Muscle layer of duodenum (tissue), 2 donors: ENCODE data around the gene NPRL2.

ENCODE experiments used
- H3K27ac ChIP-seq: one replicate; pipeline ENCODE4 v1.7.0; 2013; ENCODE audit warnings: mild to moderate bottlenecking, low read length
- H3K27me3 ChIP-seq: one replicate; pipeline ENCODE4 v1.7.0; 2013; ENCODE audit warnings: low read depth, mild to moderate bottlenecking, control low read depth, low read length
- H3K36me3 ChIP-seq, 2 donors: one replicate each; pipeline ENCODE4 v1.7.0; 2013; ENCODE audit warnings: low read length in 2 of 2, control low read depth in 1 of 2, mild to moderate bottlenecking in 1 of 2; ENCODE audit not compliant: insufficient read depth in 2 of 2, control insufficient read depth in 1 of 2
- H3K4me1 ChIP-seq, 2 donors: one replicate each; pipeline ENCODE4 v1.7.0; 2013; ENCODE audit warnings: low read length in 2 of 2, mild to moderate bottlenecking in 2 of 2, control low read depth in 1 of 2, moderate library complexity in 1 of 2; ENCODE audit not compliant: insufficient read depth in 2 of 2, control insufficient read depth in 1 of 2
- H3K4me3 ChIP-seq, 2 donors: one replicate each; pipeline ENCODE4 v1.7.0; 2013; ENCODE audit warnings: low read length in 2 of 2, low read depth in 1 of 2, mild to moderate bottlenecking in 1 of 2
- H3K9me3 ChIP-seq, 2 donors: one replicate each; pipeline ENCODE4 v1.7.0; 2013; ENCODE audit warnings: low read length in 2 of 2, control low read depth in 1 of 2, mild to moderate bottlenecking in 1 of 2; ENCODE audit not compliant: control insufficient read depth in 1 of 2
- donor health status: healthy.

Gene NPRL2

DNA sequence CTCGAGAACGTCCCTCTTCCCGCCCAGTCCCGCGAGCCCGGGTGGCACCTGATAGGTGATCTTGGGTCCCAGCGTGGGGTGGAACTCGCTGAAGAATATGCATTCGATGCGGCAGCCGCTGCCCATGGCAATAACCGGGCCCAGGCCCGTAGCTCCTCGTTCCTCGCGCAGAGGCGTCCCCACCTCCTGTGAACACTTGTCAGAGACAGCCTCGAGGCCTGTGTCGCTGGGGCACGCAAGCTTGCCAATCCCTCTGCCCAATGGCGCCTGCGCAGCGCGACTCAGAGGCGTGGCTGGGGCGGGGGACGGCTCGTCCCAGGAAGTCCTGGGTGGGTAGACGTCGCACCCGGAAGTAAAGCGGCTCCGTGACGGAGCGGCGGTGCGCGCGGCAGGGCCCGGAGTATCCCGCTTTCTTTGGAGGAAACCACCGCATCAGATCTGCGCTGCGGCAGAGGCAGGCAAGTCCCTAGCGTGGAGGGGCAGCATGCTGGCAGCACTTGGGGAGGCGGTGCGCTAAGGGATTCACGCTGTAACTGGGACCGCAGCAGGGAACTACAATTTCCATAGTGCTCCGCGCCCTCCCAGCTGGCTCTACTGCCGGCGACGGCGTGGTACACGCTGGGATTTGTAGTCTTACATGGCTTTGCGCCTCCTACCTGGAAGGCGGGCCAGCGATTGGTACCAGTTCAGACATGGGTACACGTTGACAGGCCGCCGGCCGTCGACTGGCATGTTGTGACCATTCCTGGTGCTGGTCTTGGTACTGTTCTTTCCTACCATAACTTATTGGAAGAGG, at the start of gene NPRL2, which contains the start of gene CYB561D2:
Gene NPRL2 (minus strand): TSS at position 249 of the 796 bp plus-strand sequence. CDS start 123 bp downstream, at position 126.
Gene CYB561D2 (plus strand): TSS at position 336 of the 796 bp plus-strand sequence. CDS start 572 bp downstream, outside the sequence.
- Histone ChIP-seq H3K4me3 (peak within 1 kb of the TSS; percentile 83 to 94), H3K9me3 (no peaks in the 10 kb centered on the region), H3K4me1 (peaks cover 22 to 36% of the 10 kb centered on the region in 2 donors), H3K36me3 (peaks cover 26 to 48% of the 10 kb centered on the region in 2 donors), H3K27me3 (no peaks in the 10 kb centered on the region), H3K27ac (peak within 1 kb of the TSS; percentile 90)

DNA sequence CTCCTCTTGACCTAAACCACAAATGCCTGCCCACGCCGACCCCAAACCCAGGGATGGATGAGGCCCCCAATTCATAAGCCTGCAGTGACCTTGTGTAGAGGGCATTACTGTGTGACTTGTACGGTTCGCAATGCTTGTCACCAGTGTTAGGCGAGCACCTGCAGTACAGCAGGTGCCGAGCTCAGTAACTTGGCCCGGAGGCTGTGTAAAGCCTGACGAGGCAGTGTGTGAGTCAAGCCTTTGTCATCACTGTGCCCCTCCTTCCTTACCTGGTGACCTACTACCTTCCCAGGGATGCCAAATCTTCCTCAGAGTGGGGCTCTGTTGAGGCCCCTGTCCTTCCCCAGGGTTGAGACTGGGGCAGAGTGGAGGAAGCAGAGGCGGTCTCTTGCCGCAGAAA, 45.9 kb upstream of the NPRL2 start:
- no peaks in the 10 kb centered on the region for H3K27me3 ChIP-seq
- no peaks in the 10 kb centered on the region for H3K4me1 ChIP-seq
- no peaks in the 10 kb centered on the region for H3K9me3 ChIP-seq
- H3K36me3 ChIP-seq: no peaks in the 10 kb centered on the region
- no peak overlapping the region for H3K4me3 ChIP-seq
- no peak overlapping the region for H3K27ac ChIP-seq

DNA sequence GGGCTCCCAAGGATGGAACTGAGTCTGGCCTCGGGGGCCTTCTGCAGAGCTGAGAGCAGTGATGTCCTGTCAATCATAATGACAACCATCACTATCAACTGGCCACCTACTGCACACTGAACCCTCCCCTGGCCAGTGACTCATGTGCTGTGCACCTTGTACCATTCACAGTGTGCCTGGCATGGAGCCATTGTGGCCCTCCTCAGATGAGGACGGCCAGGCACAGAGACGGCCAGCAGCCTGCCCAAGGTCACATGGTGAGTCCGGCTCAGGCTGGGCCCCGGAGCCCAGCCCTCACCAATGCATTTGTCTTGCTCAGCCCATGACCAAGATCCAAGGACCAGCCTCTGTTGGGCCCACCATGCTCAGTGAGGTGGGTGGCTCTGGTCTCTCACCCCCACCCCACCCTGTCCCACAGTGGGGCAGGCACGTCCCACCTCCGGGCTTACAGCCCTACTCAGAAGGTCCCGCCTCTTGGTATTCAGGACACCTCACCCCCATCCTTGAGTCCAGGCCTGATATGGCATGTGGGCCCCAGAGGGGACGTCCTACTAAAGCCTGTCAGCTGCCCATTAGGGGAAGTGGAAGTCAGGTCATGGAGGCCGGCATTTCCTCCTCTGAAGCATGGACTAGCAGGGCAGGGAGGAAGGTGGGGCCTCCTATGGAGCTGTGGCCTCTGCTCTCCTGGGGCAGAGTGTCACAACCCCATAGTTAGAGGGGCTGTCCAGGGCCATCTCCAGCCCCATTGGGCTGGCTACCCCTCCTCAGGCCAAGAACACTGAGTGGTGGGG, 44.7 kb upstream of the NPRL2 start:
- no peaks in the 10 kb centered on the region for H3K36me3 ChIP-seq

DNA sequence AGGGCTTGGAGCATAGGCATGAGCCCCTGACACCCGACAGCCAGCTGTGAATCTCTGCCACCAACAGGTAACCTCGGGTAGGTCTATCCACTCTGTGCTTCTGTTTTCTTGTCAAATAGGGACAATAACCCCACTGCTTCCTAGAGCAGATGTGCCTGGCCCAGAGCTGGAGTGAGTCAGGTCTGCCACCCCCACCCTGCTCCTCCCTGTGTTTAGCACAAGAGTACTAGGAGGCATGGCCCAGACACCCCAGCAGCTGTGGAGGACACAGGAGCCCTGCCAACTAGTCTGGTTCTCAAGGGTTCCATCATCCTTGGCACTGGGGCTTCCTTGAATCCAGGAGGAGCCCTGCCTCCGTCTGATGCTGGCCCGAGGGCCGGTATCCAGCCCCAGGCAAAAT, 42.5 kb upstream of the NPRL2 start:
- Histone ChIP-seq H3K4me1 (peaks cover 0 to 7% of the 10 kb centered on the region in 2 donors), H3K27ac (no peak overlapping the region), H3K4me3 (no peak overlapping the region), H3K9me3 (no peaks in the 10 kb centered on the region), H3K27me3 (no peaks in the 10 kb centered on the region), H3K36me3 (no peaks in the 10 kb centered on the region)

More for the DNA sequence above, 44.7 kb upstream of the NPRL2 start:
- Histone ChIP-seq H3K4me1 (peaks cover 0 to 7% of the 10 kb centered on the region in 2 donors), H3K9me3 (no peaks in the 10 kb centered on the region), H3K27ac (no peak overlapping the region), H3K4me3 (no peak overlapping the region), H3K27me3 (no peaks in the 10 kb centered on the region)

DNA sequence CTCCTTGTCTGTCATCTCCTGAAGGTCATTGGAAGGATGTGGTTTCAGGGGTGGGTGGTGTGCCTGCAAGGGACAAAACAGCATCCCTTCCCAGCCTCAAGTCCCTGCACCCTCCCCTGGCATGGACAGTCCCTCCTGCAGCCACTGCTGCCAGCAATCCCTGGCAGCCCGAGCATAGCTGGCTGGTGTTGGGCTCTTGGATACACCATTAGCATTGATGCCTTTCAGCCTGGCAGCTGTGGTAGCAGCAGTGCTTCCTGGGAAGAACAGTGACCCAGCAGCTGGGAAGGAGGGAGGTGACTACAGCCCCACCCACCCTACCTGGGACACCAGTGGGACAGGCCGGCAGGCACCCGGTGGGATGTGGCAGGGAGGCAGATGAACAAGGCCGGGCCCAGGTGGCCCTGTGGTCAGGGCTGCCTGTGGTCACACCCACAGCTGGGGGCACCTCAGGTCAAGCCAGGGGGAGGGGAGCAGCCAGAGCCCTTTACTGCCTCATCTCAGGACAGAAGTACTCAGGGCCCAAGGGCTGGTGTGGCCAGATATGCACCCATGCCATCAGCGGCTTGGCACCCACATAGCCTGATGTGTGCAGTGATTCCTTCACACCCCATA, 41.6 kb upstream of the NPRL2 start:
- H3K36me3 ChIP-seq: no peaks in the 10 kb centered on the region
- H3K4me1 ChIP-seq: peaks cover 0 to 7% of the 10 kb centered on the region in 2 donors
- H3K9me3 ChIP-seq: no peaks in the 10 kb centered on the region
- no peaks in the 10 kb centered on the region for H3K27me3 ChIP-seq
- no peak overlapping the region for H3K27ac ChIP-seq
- no peak overlapping the region for H3K4me3 ChIP-seq

DNA sequence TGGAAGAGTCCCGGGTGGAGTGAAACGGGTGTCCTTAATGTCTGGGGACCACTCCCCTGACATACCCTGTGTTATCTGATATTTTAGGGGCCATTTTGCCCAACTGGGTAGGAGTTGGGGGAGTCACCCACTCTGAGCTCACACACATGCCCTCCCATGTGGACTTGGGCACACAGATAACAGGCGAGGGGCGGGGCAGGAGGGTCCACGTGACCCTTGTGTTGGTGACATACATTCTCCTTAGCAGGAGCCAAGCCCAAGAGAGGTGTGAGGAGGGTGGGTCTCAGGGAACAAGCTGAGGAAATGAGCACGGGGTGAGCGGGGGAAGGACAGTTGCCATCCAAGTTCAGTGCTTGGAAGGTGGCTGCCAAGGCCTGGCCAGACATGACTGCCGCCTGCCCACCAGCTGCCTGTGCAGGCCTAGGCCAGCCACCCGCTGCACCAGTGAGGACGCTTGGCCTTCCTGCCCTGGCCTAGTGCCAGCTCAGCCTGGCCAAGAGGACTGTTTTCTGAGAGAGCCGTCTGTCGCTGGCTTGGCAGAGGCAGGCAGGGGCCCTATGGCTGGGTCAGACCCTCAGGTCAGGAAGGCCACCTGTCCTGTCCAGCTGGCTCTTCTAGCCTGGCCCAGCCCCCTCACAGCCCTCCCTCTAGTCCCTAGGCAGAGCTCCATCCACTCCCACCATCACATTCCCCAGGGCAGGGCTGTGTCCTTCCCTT, 40.1 kb upstream of the NPRL2 start:
- no peaks in the 10 kb centered on the region for H3K27me3 ChIP-seq
- no peaks in the 10 kb centered on the region for H3K9me3 ChIP-seq
- H3K27ac ChIP-seq: no peak overlapping the region
- H3K4me3 ChIP-seq: no peak overlapping the region
- peaks cover 0 to 7% of the 10 kb centered on the region in 2 donors for H3K4me1 ChIP-seq
- H3K36me3 ChIP-seq: no peaks in the 10 kb centered on the region

DNA sequence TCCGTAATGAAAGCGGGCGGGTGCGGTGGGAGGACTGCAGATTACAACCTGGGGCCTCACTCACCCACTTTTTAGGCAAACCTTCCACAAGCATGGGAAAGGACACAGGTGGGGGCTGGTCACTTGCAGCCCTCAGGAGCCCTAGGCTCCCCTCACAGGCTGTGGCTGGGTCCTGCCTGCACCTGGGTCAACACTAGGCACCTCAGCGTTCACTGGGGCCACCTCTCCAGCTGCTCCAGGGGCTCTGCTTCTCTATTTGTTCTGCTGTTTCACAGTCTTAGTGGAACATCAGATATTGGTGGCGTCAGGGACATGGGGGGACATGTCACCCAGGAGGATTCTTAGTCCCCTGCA, 38.8 kb upstream of the NPRL2 start:
- H3K4me1 ChIP-seq: peaks cover 0 to 7% of the 10 kb centered on the region in 2 donors
- H3K27ac ChIP-seq: no peak overlapping the region
- no peak overlapping the region for H3K4me3 ChIP-seq
- no peaks in the 10 kb centered on the region for H3K36me3 ChIP-seq
- H3K9me3 ChIP-seq: no peaks in the 10 kb centered on the region
- no peaks in the 10 kb centered on the region for H3K27me3 ChIP-seq

DNA sequence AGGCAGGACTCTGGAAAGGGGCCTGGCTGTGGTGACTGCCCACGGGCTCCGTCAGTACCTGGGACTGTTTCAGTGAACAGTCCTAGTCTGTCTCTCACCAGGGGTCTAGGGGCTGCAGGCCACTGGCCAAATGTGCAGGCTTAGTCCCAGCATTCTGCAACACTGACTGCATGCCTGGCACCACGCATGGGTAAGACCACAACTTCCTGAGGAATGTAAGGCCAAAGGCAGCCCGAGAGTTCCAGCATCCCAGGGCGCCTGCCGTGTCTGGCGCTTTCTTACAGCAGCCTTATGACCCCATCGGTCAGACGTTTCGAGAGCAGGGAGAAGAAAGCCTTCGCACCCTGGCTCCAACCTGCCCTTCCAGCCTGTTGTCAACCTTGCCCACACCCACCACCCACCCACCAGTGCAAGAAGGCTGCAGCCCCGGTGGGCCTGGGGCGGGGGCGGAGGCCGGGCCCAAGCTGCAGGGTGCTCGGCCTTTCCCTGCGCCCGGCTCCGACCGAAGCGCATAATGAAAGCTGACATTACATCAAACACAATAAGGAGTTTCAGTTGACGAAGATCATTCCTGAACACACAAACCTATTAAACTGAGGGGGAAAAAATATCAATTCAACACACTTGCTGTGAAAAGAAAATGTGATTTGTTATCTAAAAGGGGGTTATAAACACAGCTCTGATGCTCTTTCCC, 38.3 kb upstream of the NPRL2 start:
- Histone ChIP-seq H3K4me3 (no peak overlapping the region), H3K27me3 (no peaks in the 10 kb centered on the region), H3K27ac (no peak overlapping the region), H3K9me3 (no peaks in the 10 kb centered on the region), H3K36me3 (no peaks in the 10 kb centered on the region), H3K4me1 (peaks cover 0 to 7% of the 10 kb centered on the region in 2 donors)

DNA sequence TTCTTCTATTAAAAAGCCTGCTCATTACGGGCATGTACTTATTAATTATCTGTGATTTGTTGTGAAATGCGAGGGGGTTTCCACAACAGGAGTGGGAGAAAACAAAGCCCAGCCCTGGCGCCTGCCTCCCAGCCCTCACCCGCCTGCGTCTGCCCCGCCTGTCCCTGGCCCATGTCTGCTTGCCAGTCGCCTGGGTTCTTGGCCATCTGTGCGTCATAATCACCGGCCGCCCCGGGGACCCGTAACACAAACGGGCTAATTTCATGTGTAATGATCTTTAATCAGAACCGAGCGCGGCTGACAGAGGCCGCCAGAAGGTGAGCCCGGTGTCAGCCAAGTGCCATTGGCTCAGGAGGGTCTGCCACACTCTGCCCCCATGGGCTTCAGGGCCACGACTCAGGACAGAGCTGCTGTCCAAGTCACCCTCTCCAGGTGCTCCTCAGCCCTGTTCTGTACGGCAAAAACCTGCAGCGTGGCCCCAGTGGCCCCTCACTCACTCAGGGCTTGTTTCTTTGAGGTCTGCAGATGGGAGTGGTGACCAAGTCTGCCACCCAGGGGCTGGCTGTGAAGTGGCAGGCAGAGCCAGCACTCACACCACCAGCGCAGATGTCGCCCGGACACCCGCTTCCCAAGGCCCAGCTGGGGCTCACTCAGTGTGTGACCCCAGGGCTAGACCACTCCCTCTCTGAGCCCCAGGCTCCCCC, 37.6 kb upstream of the NPRL2 start:
- no peak overlapping the region for H3K27ac ChIP-seq
- H3K27me3 ChIP-seq: no peaks in the 10 kb centered on the region
- no peak overlapping the region for H3K4me3 ChIP-seq
- no peaks in the 10 kb centered on the region for H3K36me3 ChIP-seq
- no peaks in the 10 kb centered on the region for H3K9me3 ChIP-seq
- H3K4me1 ChIP-seq: peaks cover 0 to 7% of the 10 kb centered on the region in 2 donors

DNA sequence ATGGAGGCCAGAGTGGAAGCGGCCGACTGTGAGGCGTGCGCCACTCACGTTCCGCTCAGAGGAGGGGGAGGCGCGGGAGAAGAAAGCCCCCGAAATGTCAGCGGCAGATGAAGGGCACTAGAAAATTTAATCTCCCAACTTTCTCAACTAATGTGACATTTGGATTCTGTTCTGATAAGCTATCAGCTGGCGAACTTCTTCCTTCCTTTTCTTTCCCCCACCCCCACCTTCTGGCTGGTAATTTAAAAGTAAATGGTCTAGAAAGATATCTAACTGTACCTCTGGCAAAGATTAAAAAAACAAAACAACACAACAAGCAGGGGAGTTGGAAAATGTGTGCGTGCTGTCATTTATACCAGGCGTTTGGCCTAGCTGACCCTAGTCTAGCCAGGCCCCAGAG, 35.2 kb upstream of the NPRL2 start:
- no peak overlapping the region for H3K27ac ChIP-seq
- peaks cover 0 to 3% of the 10 kb centered on the region in 2 donors for H3K4me1 ChIP-seq
- H3K9me3 ChIP-seq: no peaks in the 10 kb centered on the region
- no peak overlapping the region for H3K4me3 ChIP-seq
- no peaks in the 10 kb centered on the region for H3K27me3 ChIP-seq
- H3K36me3 ChIP-seq: no peaks in the 10 kb centered on the region
